H1 (cell line): ENCODE data around the gene PITPNC1. TPM values are rescaled to one million over a fixed set of nuclear protein-coding genes. Genes with fewer than 3 reads are reported as not detected.

ENCODE experiments used
- ASH2L ChIP-seq: fragments of 200-600, 300-600 bp; sonication (generic); IDR thresholded peaks from one replicate; pipeline ENCODE4 v1.7.1; 2017; ENCODE audit warnings: low read length
- CBX8 ChIP-seq: fragments of 300-800, 300-1000 bp; sonication (generic); IDR thresholded peaks from 2 replicates; pipeline ENCODE4 v1.7.1; 2016; ENCODE audit warnings: low read depth, low read length, borderline replicate concordance
- CREB1 ChIP-seq: IDR thresholded peaks from 2 replicates; pipeline ENCODE4 v1.6.1; 2012; ENCODE audit warnings: inconsistent platforms
- EGR1 ChIP-seq: IDR thresholded peaks from 2 replicates; pipeline ENCODE4 v1.6.1; 2011; ENCODE audit warnings: low read depth, low read length, borderline replicate concordance
- KDM4A ChIP-seq: IDR thresholded peaks from one replicate; pipeline ENCODE4 v1.7.1; 2012; ENCODE audit warnings: low read depth, mild to moderate bottlenecking, moderate library complexity, low read length, inconsistent platforms; ENCODE audit not compliant: severe bottlenecking
- RFX5 ChIP-seq: IDR thresholded peaks from 2 replicates; pipeline ENCODE4 v1.6.1; 2011; ENCODE audit warnings: low read depth, low read length, improper control_type of control experiment, borderline replicate concordance
- RNF2 ChIP-seq: fragments of 200-900, 300-1000 bp; sonication (generic); IDR thresholded peaks from 2 replicates; pipeline ENCODE4 v1.7.1; 2016; ENCODE audit warnings: borderline replicate concordance, low read depth, mild to moderate bottlenecking, antibody characterized with exemption, low read length; ENCODE audit not compliant: poor library complexity, severe bottlenecking; ENCODE audit errors: missing control alignments
- YY1 ChIP-seq: IDR thresholded peaks from 2 replicates; pipeline ENCODE4 v1.6.1; 2011; ENCODE audit warnings: low read depth, mild to moderate bottlenecking, low read length
- polyA plus RNA-seq, 7 experiments: library from polyadenylated mRNA; depleted of rRNA in 3 of 7; stranded (reverse) in 5 of 7; unstranded in 2 of 7; fragments of >200 nt in 5 of 7; fragments of 200-250 nt in 2 of 7; gene quantifications; 1 replicate in 5 of 7; 2 replicates in 1 of 7; 4 replicates in 1 of 7; pipeline versions ENCODE4 v1.2.1 to v1.2.3, GENCODE V29; 2011 to 2013; ENCODE audit warnings: missing spikeins in 2 of 7, mixed read lengths in 2 of 7
- total RNA-seq: library from RNA; stranded (reverse); fragmentation: NEBNext Ultra II Directional; extraction: Animal tissue kit (Norgen Biotek cat#: 25700); gene quantifications from 2 replicates; pipeline ENCODE4 v1.2.1, GENCODE V29; 2021

The PITPNC1 gene
- total and polyA plus RNA-seq, 2 of the 8 experiments (the other 6 are each of a cell fraction or from before 2014, with no cell fraction given) = 17.6 to 54.7 TPM

DNA sequence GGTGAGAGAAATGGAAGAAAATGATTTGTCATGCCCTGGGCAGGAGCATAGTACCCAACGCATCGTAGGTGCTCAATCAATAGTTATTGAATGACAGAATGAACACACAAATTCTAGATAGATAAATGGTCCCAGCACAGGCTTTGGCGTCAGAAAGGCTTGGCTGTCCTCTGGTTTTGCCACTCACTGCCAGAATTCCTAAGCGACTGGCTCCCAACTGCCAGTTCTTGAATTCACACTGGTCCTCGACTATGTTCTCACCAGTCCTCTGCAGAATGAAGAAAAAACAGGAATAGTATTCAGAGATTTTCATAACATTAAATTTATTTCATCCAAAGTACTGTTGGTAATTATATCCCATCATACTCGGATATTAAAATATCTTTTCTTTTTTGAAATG, 177.6 kb downstream of the PITPNC1 start (continued):
- TF ChIP-seq KDM4A (no peak), ASH2L (no peak), YY1 (no peak), CREB1 (no peak), RFX5 (no peak), RNF2 (no peak), CBX8 (no peak), EGR1 (no peak)
